ENCODE results near the gene WASHC1.
"Not testable (repeated sequence)": the region's sequence is repeated elsewhere in the genome, so short reads cannot be mapped to it uniquely, and the experiment has no call there.

- TF ChIP-seq CTCF, POLR2A (IDR thresholded peaks at IDR 0.05): not testable (repeated sequence)
These were observed 47.1 kb upstream of the WASHC1 start for GRCh38 chr9:76389-76788.

All from adrenal gland (tissue), 5 donors.